Measurements from ENCODE around the gene RAB31. TPM values are rescaled to one million over a fixed set of nuclear protein-coding genes. Genes with fewer than 3 reads are reported as not detected.
"Not testable (repeated sequence)": the region's sequence is repeated elsewhere in the genome, so short reads cannot be mapped to it uniquely, and the experiment has no call there.

The RAB31 gene
- total RNA-seq, 4 donors from 2014 or later = 17.4 to 76.0 (median 45.0) TPM

DNA sequence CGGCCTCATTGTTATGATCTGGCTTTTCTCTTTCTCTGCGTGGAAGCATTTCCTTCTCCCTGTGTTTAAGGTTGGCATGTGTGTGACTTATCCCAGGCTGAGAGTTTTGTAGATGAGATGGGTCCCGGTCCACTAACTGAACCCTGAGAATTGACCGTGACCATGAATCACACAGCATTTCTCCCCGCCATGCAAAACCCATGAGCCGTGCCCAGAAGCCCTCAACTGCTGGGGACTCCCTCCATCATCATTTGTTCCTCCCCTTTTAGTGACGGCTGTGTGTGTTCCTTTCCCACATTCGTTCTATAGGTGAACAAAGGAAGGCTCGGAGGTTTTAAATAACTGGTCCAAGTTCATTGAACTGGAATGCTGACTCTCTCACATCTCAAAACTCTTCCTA lies 147.6 kb downstream of the RAB31 start:
- Histone ChIP-seq H3K27me3 (no peaks in the 10 kb centered on the region), H3K36me3 (peaks cover 0 to 10% (median 0%) of the 10 kb centered on the region in 3 donors), H3K27ac (peak overlapping the region; percentile 63 to 84 (median 80)), H3K4me3 (no peak overlapping the region), H3K4me1 (peaks cover 20 to 51% (median 34%) of the 10 kb centered on the region in 3 donors), H3K9me3 (no peaks in the 10 kb centered on the region)
- DNase-seq = no peak
- WGBS, 2 donors = 29 to 66% methylated on average over 8 to 9 of the region's 9 CpGs
- TF ChIP-seq, protein P1, sequence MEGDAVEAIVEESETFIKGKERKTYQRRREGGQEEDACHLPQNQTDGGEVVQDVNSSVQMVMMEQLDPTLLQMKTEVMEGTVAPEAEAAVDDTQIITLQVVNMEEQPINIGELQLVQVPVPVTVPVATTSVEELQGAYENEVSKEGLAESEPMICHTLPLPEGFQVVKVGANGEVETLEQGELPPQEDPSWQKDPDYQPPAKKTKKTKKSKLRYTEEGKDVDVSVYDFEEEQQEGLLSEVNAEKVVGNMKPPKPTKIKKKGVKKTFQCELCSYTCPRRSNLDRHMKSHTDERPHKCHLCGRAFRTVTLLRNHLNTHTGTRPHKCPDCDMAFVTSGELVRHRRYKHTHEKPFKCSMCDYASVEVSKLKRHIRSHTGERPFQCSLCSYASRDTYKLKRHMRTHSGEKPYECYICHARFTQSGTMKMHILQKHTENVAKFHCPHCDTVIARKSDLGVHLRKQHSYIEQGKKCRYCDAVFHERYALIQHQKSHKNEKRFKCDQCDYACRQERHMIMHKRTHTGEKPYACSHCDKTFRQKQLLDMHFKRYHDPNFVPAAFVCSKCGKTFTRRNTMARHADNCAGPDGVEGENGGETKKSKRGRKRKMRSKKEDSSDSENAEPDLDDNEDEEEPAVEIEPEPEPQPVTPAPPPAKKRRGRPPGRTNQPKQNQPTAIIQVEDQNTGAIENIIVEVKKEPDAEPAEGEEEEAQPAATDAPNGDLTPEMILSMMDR (IDR thresholded peaks at IDR 0.05) = no peak
- no peak for TF ChIP-seq POLR2A (IDR thresholded peaks at IDR 0.05)
- intact Hi-C loops (cut with DNase I) = no loop called here

DNA sequence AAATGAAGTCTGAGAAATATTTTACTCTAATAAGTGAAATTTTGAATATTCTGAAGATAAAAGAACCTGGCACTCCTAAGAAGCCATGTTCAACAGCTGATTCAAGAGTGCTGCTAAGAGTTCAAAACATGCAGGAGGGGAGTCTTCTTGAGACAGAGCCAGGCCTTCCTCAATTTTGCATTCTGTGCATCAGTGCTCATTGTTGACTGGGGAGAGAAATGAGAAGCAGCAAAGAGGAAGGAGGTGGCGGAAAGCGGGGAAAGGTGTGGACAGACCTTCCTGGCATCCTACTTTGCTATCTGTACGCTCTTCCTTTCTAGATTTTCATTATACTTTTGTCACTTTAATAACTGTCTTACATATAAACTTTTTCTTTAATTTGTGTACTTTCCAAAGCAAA lies 148.0 kb downstream of the RAB31 start:
- H3K36me3 ChIP-seq = peaks cover 0 to 10% (median 0%) of the 10 kb centered on the region in 3 donors
- H3K4me1 ChIP-seq = peaks cover 18 to 47% (median 30%) of the 10 kb centered on the region in 3 donors
- H3K27me3 ChIP-seq = no peaks in the 10 kb centered on the region
- 84% methylated on average over 3 of the region's 3 CpGs for WGBS, 2 donors
- TF ChIP-seq, protein P1 (IDR thresholded peaks at IDR 0.05) = no peak
- TF ChIP-seq POLR2A (IDR thresholded peaks at IDR 0.05) = no peak
- peak overlapping the region in 3 of 4 donors; percentile 63 to 84 (median 78) for H3K27ac ChIP-seq
- no peak overlapping the region for H3K4me3 ChIP-seq
- H3K9me3 ChIP-seq = no peaks in the 10 kb centered on the region
- intact Hi-C loops (cut with DNase I) = no loop called here
- DNase-seq = no peak

DNA sequence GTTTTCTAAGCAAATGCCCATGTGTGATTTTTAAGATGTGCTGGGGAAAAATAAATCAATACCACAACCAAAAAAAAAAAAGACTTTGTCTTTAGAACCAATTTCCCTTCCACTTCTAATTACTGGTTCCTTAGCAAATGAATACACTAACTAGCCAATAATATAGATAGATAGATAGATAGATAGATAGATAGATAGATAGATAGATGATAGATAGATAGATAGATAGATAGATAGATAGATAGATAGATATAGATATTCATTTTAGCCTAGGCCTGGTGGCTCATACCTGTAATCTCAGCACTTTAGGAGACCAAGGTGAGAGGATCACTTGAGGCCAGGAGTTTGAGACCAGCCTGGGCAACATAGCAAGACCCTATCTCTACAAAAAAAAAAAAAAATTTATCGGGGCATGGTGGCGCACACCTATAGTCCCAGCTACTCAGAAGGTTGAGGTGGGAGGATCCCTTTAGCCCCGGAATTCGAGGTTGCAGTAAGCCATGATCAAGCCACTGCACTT lies 149.4 kb downstream of the RAB31 start:
- H3K27me3 ChIP-seq; H3K9me3 ChIP-seq; intact Hi-C loops (cut with DNase I); H3K4me3 ChIP-seq; DNase-seq; H3K27ac ChIP-seq: not testable (repeated sequence)
- whole genome bisulfite sequencing, 2 donors = 97 to 100% methylated on average over 4 of the region's 4 CpGs
- Histone ChIP-seq H3K36me3 (peaks cover 0 to 10% (median 0%) of the 10 kb centered on the region in 3 donors), H3K4me1 (peaks cover 15 to 40% (median 25%) of the 10 kb centered on the region in 3 donors)

DNA sequence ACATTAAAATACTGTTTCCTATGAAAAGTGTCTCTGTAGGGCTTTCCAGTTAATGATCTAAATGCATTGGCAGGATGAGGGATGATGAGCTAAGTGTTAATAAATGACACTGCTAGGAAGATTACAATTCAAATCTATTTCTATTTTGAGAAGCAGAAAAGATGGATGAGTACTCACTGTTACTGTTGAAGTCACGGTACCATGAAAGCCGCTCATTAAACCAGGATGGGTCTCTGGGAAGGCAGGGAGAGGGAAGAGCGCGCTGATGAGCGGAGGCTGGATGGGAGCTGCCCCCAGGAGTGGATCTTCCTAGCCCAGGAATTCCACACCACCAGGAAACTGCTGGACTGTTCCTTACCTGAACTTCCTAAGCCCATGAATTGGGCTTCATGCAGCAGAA lies 150.5 kb downstream of the RAB31 start:
- intact Hi-C loops (cut with DNase I) = no loop called here

DNA sequence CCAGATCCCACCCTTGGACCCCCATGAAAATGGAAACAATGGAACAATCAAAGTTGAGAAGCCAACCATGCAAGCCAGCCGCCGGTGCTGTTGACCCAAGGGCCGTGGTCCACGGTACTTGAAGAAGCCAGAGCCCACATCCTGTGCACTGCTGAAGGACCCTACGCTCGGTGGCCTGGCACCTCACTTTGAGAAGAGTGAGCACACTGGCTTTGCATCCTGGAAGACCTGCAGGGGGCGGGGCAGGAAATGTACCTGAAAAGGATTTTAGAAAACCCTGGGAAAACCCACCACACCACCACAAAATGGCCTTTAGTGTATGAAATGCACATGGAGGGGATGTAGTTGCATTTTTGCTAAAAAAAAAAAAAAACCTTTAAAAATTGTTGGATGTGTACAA lies 151.1 kb downstream of the RAB31 start:
- intact Hi-C loops (cut with DNase I) = no loop called here
- Histone ChIP-seq H3K4me1 (peaks cover 15 to 28% (median 25%) of the 10 kb centered on the region in 3 donors), H3K9me3 (no peaks in the 10 kb centered on the region), H3K4me3 (no peak overlapping the region), H3K27me3 (no peaks in the 10 kb centered on the region), H3K36me3 (peaks cover 0 to 14% (median 0%) of the 10 kb centered on the region in 3 donors), H3K27ac (no peak overlapping the region)
- no peak for TF ChIP-seq POLR2A (IDR thresholded peaks at IDR 0.05)
- TF ChIP-seq, protein P1 (IDR thresholded peaks at IDR 0.05) = no peak
- 81 to 88% methylated on average over 6 to 7 of the region's 7 CpGs for WGBS, 2 donors
- no peak for DNase-seq

More for the DNA sequence above, 150.5 kb downstream of the RAB31 start:
- TF ChIP-seq, protein P1 (IDR thresholded peaks at IDR 0.05) = no peak
- TF ChIP-seq POLR2A (IDR thresholded peaks at IDR 0.05) = no peak
- Histone ChIP-seq H3K4me1 (peaks cover 15 to 34% (median 25%) of the 10 kb centered on the region in 3 donors), H3K9me3 (no peaks in the 10 kb centered on the region), H3K4me3 (no peak overlapping the region), H3K36me3 (peaks cover 0 to 14% (median 0%) of the 10 kb centered on the region in 3 donors), H3K27me3 (no peaks in the 10 kb centered on the region), H3K27ac (no peak overlapping the region)
- 84 to 93% methylated on average over 5 of the region's 5 CpGs for WGBS, 2 donors
- DNase-seq = no peak
